ENCODE measurements around the gene CES5A. TPM values are rescaled to one million over a fixed set of nuclear protein-coding genes. Genes with fewer than 3 reads are reported as not detected.

CES5A gene, protein sequence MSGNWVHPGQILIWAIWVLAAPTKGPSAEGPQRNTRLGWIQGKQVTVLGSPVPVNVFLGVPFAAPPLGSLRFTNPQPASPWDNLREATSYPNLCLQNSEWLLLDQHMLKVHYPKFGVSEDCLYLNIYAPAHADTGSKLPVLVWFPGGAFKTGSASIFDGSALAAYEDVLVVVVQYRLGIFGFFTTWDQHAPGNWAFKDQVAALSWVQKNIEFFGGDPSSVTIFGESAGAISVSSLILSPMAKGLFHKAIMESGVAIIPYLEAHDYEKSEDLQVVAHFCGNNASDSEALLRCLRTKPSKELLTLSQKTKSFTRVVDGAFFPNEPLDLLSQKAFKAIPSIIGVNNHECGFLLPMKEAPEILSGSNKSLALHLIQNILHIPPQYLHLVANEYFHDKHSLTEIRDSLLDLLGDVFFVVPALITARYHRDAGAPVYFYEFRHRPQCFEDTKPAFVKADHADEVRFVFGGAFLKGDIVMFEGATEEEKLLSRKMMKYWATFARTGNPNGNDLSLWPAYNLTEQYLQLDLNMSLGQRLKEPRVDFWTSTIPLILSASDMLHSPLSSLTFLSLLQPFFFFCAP
- polyA plus RNA-seq (2011; rRNA removed): not detected in 2 replicates
- not detected in 2 replicates for polyA plus RNA-seq (2012; cell fraction: cytosol; rRNA removed)
- polyA plus RNA-seq (2012; cell fraction: nucleus; rRNA removed): not detected in 2 replicates
- not detected in 3 replicates for polyA plus RNA-seq (2017; fragmentation: RNase III; extraction: RNeasy Plus Mini Kit Qiagen cat#74134 plus additional on column Dnase treatment)
- polyA minus RNA-seq (2011; rRNA and poly(A)+ RNA removed): not detected in 2 replicates

DNA sequence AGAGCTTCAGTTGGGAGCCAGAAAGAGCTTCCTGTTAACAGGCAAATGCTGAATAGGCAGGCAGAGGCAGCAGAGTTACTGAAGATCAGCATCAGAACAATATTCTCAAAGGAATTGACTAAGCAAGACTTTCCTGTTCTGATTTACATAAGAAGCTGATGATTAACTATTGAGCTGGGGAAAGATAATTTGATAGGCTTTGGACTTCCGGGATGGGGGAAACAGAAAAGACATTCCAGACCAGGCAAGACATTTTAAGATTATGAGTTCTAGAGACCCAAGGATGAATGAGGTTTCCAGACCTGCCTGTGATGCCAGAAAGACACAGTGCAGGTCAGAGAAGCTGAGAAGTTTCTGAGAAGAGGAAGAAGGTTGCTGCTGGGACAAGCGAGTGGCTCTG is at the start of gene CES5A:
CES5A (minus strand) TSS at position 101 of the 400 bp plus-strand sequence. CDS start 152 bp downstream, outside the sequence.
- POLR2A ChIA-PET: no interaction called here
- H3K4me1 ChIP-seq: no peaks in the 10 kb centered on the region
- no peaks in the 10 kb centered on the region for H3K9me3 ChIP-seq
- TF ChIP-seq FOSL2 (IDR thresholded peaks at IDR 0.05) (no peak), FOSL2 (CRISPR knock-in tag; IDR thresholded peaks at IDR 0.05) (no peak), RAD21 (conservative IDR thresholded peaks at IDR 0.05 in 1 of 2, IDR thresholded peaks at IDR 0.05 in 1 of 2) (no peak), E2F6 (IDR thresholded peaks at IDR 0.05; ENCODE audit: borderline replicate concordance, low read depth) (no peak), BCL3 (IDR thresholded peaks at IDR 0.05) (no peak), HEYL (CRISPR knock-in tag; IDR thresholded peaks at IDR 0.05) (no peak), CEBPB (IDR thresholded peaks at IDR 0.05) (no peak)
- WGBS (ENCODE audit: missing lambda C conversion rate): 48% methylated on average over 2 of the region's 2 CpGs
- CTCF ChIA-PET: interaction anchor here (1.0 to 1.2 kb wide), 3 partner anchors 15 to 21 kb away, joined by 3 read pairs; no protein-coding TSS in a partner anchor
- H3K4me2 ChIP-seq: no peak within 1 kb of the TSS
- no peak for DNase-seq (ENCODE audit: low read depth in 1 of 2, low spot score in 1 of 2)
- H3K4me3 ChIP-seq: no peak within 1 kb of the TSS
- no peak for ATAC-seq
- FAIRE-seq: no peak
- H3K27ac ChIP-seq: no peak within 1 kb of the TSS

- no peak overlapping the region for H3K27ac ChIP-seq
- H3K4me3 ChIP-seq: no peak overlapping the region
- ATAC-seq (no peak), DNase-seq (ENCODE audit: low read depth in 1 of 2, low spot score in 1 of 2) (no peak), FAIRE-seq (no peak)
- CTCF ChIA-PET: no interaction called here
- POLR2A ChIA-PET: no interaction called here
- TF ChIP-seq CEBPB (IDR thresholded peaks at IDR 0.05): no peak
- no peak for TF ChIP-seq NFE2L2 (conservative IDR thresholded peaks at IDR 0.05; ENCODE audit: low read length)
- no peak for TF ChIP-seq FOXS1 (CRISPR knock-in tag; IDR thresholded peaks at IDR 0.05)
- no peak for TF ChIP-seq PBX3 (IDR thresholded peaks at IDR 0.05)
- no peak for TF ChIP-seq EP300 (IDR thresholded peaks at IDR 0.05)
- no peak for TF ChIP-seq NPAS2 (CRISPR knock-in tag; IDR thresholded peaks at IDR 0.05; ENCODE audit: borderline replicate concordance)
- TF ChIP-seq KDM5A (IDR thresholded peaks at IDR 0.05): no peak
- TF ChIP-seq POLR2A (IDR thresholded peaks at IDR 0.05; ENCODE audit: low read length): no peak
- TF ChIP-seq HOXA7 (CRISPR knock-in tag; IDR thresholded peaks at IDR 0.05): no peak
- TF ChIP-seq JUN (IDR thresholded peaks at IDR 0.05): no peak
- no peak overlapping the region for H3K4me2 ChIP-seq
- no peaks in the 10 kb centered on the region for H3K9me3 ChIP-seq
- no peaks in the 10 kb centered on the region for H3K4me1 ChIP-seq
These were observed 47.5 kb upstream of the CES5A start for GRCh38 chr16:55922662-55923061.

DNA sequence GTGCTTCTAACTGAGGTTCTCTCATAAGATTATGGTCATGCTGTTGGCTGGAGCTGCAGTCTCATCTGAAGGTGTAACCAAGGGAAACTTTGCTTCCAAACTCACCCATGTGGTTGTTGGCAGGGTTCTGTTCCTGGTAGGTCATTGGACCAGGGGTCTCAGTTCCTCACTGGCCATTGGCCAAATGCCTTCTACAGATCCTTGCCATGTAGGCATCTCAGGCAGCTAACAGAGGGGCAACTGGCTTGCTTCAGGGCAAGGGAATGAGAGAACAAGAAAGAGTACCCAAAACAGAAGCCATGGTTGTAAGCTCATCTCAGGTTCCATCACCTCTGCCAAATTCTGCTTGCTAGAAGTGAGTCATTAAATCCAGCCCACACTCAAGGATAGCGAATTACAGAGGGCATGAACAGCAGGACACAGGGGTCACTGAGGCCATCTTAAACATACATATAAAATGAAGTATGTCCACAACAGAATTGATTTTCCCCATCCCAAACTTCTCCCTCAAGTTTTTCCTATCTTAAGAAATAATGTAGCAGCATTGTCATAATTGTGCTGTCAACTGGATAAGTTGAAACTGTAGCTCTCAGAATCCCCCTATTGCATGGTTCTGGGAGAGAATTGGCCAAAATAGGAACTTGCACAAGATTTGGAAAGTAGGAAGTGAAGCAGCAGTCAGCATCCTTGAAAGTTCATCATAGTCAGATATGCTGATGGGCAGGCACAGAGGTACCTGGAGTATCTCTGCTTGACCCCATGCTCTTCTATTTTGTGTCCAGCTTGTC is 42.4 kb upstream of the CES5A start:
- 7% methylated on average over 1 of the region's 1 CpG for WGBS (ENCODE audit: missing lambda C conversion rate)
- POLR2A ChIA-PET: no interaction called here
- FAIRE-seq (no peak), DNase-seq (ENCODE audit: low read depth in 1 of 2, low spot score in 1 of 2) (no peak), ATAC-seq (no peak)
- no peaks in the 10 kb centered on the region for H3K9me3 ChIP-seq
- CTCF ChIA-PET: interaction anchor here (2.5 kb wide), 1 partner anchor 27 kb away, joined by 12 read pairs; no protein-coding TSS in a partner anchor
- H3K27ac ChIP-seq: no peak overlapping the region
- no peak overlapping the region for H3K4me3 ChIP-seq
- no peaks in the 10 kb centered on the region for H3K4me1 ChIP-seq
- no peak overlapping the region for H3K4me2 ChIP-seq
- TF ChIP-seq JUNB (IDR thresholded peaks at IDR 0.05): no peak
- no peak for TF ChIP-seq PBX3 (IDR thresholded peaks at IDR 0.05)
- no peak for TF ChIP-seq EP300 (IDR thresholded peaks at IDR 0.05)
- TF ChIP-seq CTCF (IDR thresholded peaks at IDR 0.05): no peak
- TF ChIP-seq ESRRA (IDR thresholded peaks at IDR 0.05; ENCODE audit: borderline replicate concordance, low read length): no peak
- TF ChIP-seq RCOR1 (IDR thresholded peaks at IDR 0.05; ENCODE audit: low read depth, low read length): no peak
- TF ChIP-seq CBX8 (IDR thresholded peaks at IDR 0.05): no peak
- no peak for TF ChIP-seq POLR2A (IDR thresholded peaks at IDR 0.05; ENCODE audit: low read length)
- TF ChIP-seq EHMT2 (IDR thresholded peaks at IDR 0.05; ENCODE audit: low read depth): no peak
- TF ChIP-seq CHD2 (IDR thresholded peaks at IDR 0.05; ENCODE audit: low read length, partially characterized antibody): no peak
